Skeletal muscle tissue (tissue), 4 donors: Measurements from ENCODE around the gene CCDC92. TPM values are rescaled to one million over a fixed set of nuclear protein-coding genes. Genes with fewer than 3 reads are reported as not detected.

ENCODE experiments used
- H3K27ac ChIP-seq: one replicate; pipeline ENCODE4 v1.7.0; 2013; ENCODE audit warnings: mild to moderate bottlenecking, low read depth, low read length, inconsistent platforms
- H3K27me3 ChIP-seq, 3 donors: one replicate each; pipeline ENCODE4 v1.7.0; 2013; ENCODE audit warnings: low read length in 3 of 3; ENCODE audit not compliant: control insufficient read depth in 3 of 3, insufficient read depth in 3 of 3
- H3K36me3 ChIP-seq, 3 donors: one replicate each; pipeline ENCODE4 v1.7.0; 2013; ENCODE audit warnings: low read length in 3 of 3; ENCODE audit not compliant: control insufficient read depth in 3 of 3, insufficient read depth in 3 of 3
- H3K4me1 ChIP-seq, 3 donors: one replicate each; pipeline ENCODE4 v1.7.0; 2013; ENCODE audit warnings: low read length in 3 of 3, mild to moderate bottlenecking in 3 of 3; ENCODE audit not compliant: control insufficient read depth in 3 of 3, insufficient read depth in 3 of 3
- H3K4me3 ChIP-seq, 3 donors: one replicate each; pipeline ENCODE4 v1.7.0; 2013; ENCODE audit warnings: low read length in 3 of 3
- H3K9ac ChIP-seq, 3 donors: one replicate each; pipeline ENCODE4 v1.7.0; 2013; ENCODE audit warnings: low read length in 3 of 3, mild to moderate bottlenecking in 3 of 3, moderate library complexity in 2 of 3, low read depth in 1 of 3
- H3K9me3 ChIP-seq, 3 donors: one replicate each; pipeline ENCODE4 v1.7.0; 2013; ENCODE audit warnings: low read length in 3 of 3; ENCODE audit not compliant: control insufficient read depth in 3 of 3
- total RNA-seq: library from RNA; depleted of rRNA; stranded (reverse); fragments of >200 nt; gene quantifications from one replicate; pipeline ENCODE4 v1.2.3, GENCODE V29; 2014
- donor health status: Osteomylitis.

The CCDC92 gene
- total RNA-seq, 1 donor from 2014 or later: 2.6 TPM

DNA sequence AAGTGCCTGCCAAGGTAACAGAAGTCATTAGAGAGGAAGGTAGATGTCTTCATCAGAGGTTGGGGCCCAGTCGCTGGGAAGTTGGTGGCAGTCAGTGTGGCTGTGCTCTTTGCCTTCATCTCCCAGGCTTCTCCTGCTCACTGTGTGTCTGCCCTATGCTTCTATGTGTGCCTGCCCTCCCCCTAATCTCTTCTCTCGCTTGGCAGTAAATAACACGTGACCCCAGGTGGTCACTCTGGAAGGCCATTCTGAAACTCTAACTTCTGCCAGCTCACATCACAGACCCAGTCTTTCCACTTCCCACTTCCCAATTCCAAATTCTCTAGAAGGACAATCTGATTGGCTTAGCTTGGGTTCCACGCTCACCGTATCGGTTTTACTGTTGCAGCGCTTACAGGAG is 9.6 kb upstream of the CCDC92 start:
- Histone ChIP-seq H3K27me3 (no peaks in the 10 kb centered on the region), H3K9me3 (no peaks in the 10 kb centered on the region), H3K36me3 (peaks cover 0 to 4% (median 0%) of the 10 kb centered on the region in 3 donors), H3K4me3 (no peak overlapping the region), H3K27ac (no peak overlapping the region), H3K9ac (no peak overlapping the region), H3K4me1 (peaks cover 12 to 20% (median 19%) of the 10 kb centered on the region in 3 donors)

DNA sequence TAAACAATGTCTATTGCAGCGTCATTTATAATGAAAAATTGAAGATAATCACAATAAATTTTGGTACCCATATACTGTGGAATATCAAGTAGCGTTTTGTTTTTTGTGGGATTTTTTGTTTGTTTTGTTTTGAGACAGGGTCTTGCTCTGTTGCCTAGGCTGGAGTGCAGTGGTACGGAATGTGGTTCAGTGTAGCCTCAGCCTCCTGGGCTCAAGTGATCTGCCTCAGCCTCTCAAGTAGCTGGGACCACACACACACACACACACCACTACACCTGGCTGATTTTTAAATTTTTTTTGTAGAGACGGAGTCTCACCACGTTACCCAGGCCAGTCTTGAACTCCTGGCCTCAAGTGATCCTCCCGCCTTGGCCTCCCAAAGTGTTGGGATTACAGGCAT is 6.9 kb upstream of the CCDC92 start:
- no peak overlapping the region for H3K9ac ChIP-seq
- peaks cover 3 to 12% (median 6%) of the 10 kb centered on the region in 3 donors for H3K36me3 ChIP-seq
- peaks cover 2 to 6% (median 5%) of the 10 kb centered on the region in 3 donors for H3K4me1 ChIP-seq
- no peak overlapping the region for H3K27ac ChIP-seq
- H3K4me3 ChIP-seq: no peak overlapping the region
- no peaks in the 10 kb centered on the region for H3K27me3 ChIP-seq
- H3K9me3 ChIP-seq: no peaks in the 10 kb centered on the region

DNA sequence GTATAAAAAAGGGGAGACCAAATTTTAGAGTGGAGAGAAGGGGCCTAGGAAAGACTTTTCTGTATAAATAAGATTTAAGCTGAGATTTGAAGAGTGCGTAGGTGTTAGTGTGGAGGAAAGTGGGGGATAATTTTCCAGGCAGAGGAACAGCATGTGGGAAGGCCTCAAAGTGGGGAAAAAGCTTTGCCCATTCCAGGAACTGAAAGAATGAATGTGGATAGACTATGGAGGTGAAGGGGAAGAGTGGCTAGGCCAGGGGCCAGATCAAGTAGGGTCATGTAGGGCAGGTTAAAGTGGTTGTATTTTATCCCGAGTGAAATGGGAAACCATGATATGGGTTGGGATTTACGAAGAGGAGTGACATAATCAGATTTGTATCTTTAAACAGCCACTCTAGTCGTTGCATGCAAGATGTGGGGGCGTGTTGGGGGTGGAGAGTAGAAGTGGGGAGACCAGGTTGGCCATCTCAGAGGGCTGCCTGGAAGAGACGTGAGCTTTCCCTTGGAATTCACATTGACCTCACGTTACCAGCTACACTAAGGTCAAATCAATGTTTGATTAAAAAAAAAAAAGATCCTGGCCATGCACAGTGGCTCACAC is 3.7 kb upstream of the CCDC92 start:
- Histone ChIP-seq H3K9me3 (no peaks in the 10 kb centered on the region), H3K4me1 (peaks cover 7 to 16% (median 9%) of the 10 kb centered on the region in 3 donors), H3K9ac (no peak overlapping the region), H3K27ac (no peak overlapping the region), H3K4me3 (no peak overlapping the region), H3K36me3 (peaks cover 3 to 13% (median 6%) of the 10 kb centered on the region in 3 donors), H3K27me3 (no peaks in the 10 kb centered on the region)

DNA sequence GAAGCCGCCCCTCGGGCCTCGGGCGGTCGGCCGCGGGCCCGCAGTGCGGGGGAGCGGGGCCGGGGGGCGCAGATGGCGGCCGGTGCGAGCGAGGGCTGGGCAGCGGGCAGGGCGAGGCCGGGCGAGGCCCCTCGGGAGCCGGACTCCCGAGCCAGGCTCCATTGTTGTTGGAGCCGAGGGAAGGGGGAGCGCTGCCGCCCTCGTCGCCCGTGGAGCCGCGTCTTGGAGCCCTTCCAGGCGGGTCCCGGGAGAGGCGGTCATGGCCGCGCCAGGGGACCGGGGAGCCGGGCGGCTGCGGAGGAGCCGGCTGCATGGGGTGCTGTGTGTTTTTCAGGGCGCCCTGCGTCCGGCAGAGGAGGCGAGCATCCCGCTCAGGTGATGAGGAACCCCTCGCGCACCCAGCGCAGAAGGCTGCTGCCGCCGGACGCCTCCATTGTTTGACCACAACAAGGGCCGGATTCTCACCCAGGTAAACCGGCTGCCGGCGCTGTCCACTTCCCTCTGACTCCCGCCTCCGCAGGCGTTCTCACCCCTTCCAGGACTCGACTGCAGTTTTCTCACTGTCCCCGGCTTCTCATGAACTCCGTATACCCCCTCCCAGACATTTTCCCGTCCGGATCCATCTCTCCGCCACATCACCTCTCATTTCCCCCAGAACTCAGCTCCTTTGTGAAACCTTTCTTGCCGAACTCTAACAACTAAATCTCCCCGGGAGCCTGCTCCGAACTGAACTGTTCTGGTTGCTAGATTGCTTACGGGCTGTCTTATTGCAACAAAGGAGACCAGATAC is 1.1 kb upstream of the CCDC92 start:
- Histone ChIP-seq H3K4me3 (peak overlapping the region; percentile 65 to 77 (median 70)), H3K9ac (peak overlapping the region; percentile 61 to 80 (median 71)), H3K27me3 (no peaks in the 10 kb centered on the region), H3K36me3 (peaks cover 3 to 13% (median 6%) of the 10 kb centered on the region in 3 donors), H3K4me1 (peaks cover 7 to 19% (median 9%) of the 10 kb centered on the region in 3 donors), H3K9me3 (no peaks in the 10 kb centered on the region), H3K27ac (no peak overlapping the region)

DNA sequence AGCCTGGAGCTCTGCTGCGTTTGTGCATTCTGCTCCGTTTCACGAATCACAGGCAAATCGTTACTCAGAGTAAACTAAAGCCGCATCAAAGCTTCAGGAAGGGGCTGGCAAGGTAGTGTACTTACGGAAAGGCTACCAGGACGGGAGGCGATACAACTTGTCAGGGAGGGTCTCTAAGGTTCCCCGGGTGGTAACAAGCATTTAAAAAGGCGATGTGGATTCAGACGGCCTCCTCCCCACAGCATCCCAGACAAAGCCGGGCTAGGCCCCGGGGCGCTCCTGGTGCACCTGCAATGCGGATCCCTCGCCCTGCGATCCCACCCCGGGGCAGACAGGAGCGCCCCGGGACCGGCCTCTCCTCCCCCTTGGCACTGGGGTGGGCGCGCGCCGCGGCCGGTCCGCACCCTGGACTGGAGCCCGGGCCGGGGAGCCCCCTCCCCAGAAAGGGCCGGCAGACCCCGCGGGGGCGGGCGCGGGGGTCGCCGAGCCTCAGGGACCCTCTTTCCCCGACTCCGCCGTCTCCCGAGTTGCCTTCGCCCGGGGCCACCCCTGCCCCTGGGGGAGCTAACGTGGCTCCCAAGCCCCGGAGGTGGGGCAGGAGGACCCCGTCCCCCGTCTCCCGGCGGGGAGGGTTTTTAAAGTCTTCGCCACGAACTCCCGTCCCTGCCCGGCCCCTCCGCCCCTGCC is 718 bp downstream of the CCDC92 start:
- Histone ChIP-seq H3K27ac (peak overlapping the region; percentile 84), H3K36me3 (peaks cover 3 to 10% (median 6%) of the 10 kb centered on the region in 3 donors), H3K4me3 (peak overlapping the region; percentile 76 to 84 (median 84)), H3K9me3 (no peaks in the 10 kb centered on the region), H3K27me3 (no peaks in the 10 kb centered on the region), H3K4me1 (peaks cover 7 to 19% (median 9%) of the 10 kb centered on the region in 3 donors), H3K9ac (peak overlapping the region; percentile 82 to 89 (median 87))

DNA sequence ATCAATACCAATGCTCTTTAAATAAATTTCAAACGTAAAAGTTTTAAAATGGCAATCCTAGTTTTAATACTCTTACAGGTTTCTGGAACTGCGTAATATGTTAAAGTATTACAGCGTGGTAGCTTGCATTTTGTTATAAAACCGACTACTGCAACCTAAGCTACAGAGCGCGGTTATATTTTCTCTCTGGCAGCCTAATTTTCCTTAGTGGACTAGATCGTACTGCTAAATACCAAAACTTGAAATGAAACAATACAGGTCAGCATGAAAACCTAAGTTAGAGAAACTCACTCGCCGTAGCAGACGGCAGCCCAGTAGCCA is 1.2 kb downstream of the CCDC92 start:
- H3K27ac ChIP-seq: peak overlapping the region; percentile 84
- H3K4me1 ChIP-seq: peaks cover 7 to 19% (median 9%) of the 10 kb centered on the region in 3 donors
- H3K4me3 ChIP-seq: peak overlapping the region; percentile 76 to 84 (median 84)
- H3K9ac ChIP-seq: peak overlapping the region; percentile 82 to 89 (median 87)
- H3K9me3 ChIP-seq: no peaks in the 10 kb centered on the region
- H3K36me3 ChIP-seq: peaks cover 2 to 7% (median 4%) of the 10 kb centered on the region in 3 donors
- H3K27me3 ChIP-seq: no peaks in the 10 kb centered on the region

DNA sequence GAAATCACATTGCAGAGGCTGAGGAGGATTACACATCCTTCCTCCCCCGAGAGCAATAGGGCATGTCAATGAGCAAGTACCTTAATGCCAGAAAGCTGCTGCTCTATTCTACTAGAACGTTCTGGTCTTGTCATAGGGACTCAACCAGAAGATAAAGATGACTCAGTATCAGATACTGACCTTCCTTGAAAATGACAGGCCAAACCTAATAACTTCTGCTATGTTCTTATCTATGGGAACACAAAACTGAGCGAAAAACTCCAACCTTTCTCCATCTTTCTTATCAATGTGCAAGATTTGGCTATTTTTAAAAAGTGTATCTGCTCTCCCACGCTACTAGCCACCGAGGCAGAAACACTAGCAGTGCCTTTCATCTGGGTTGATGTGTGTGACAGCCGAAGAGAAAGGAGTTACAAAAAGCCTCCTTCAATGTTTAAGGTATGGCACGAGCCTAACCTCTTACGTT is 5.5 kb downstream of the CCDC92 start:
- peaks cover 0 to 8% (median 4%) of the 10 kb centered on the region in 3 donors for H3K4me1 ChIP-seq

DNA sequence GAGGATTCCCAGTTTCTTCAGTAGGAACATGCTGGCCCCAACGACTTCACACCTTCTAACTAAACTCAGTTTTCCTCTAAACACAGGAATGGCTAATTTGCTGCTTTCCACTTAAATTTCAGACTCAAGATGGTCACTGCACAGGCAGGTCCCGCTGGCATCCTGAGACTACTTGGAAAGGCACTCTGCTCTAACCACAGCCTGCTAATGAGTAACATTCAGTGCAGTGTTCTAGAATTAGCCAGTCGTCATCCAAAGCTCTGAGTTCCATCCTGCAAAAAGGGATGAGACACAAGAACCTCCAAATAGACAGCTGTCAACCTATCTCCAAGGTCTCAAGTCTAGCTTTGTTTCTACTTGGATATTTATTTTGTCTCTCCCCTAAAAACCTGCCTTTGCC is 6.0 kb downstream of the CCDC92 start:
- peaks cover 0 to 6% (median 2%) of the 10 kb centered on the region in 3 donors for H3K4me1 ChIP-seq
- H3K36me3 ChIP-seq: peaks cover 0 to 3% (median 0%) of the 10 kb centered on the region in 3 donors
- no peak overlapping the region for H3K9ac ChIP-seq
- no peak overlapping the region for H3K27ac ChIP-seq
- no peaks in the 10 kb centered on the region for H3K9me3 ChIP-seq
- H3K4me3 ChIP-seq: no peak overlapping the region
- H3K27me3 ChIP-seq: no peaks in the 10 kb centered on the region

More for the DNA sequence above, 5.5 kb downstream of the CCDC92 start:
- no peak overlapping the region for H3K9ac ChIP-seq
- peaks cover 0 to 3% (median 0%) of the 10 kb centered on the region in 3 donors for H3K36me3 ChIP-seq
- H3K4me3 ChIP-seq: no peak overlapping the region
- no peaks in the 10 kb centered on the region for H3K27me3 ChIP-seq
- H3K27ac ChIP-seq: no peak overlapping the region
- no peaks in the 10 kb centered on the region for H3K9me3 ChIP-seq

DNA sequence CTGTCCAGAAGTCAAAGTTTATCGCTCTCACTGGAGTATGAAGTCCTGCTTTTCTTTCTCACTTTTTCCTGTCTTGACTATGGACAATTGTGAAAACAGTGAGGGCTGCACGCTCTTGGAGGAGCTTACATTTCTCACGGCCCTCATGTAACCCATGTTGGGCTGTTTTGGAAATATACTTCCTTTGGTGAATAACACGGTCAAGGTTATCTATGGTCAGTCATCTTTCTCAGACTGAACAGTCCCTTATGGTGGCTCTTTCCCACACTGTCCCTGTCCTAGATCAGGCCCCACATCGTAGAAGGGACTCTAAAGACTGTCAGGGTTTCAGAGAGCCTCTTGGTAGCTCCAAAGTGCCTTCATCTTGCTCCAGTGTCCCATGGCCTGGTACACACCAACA is 7.2 kb downstream of the CCDC92 start:
- H3K4me1 ChIP-seq: no peaks in the 10 kb centered on the region
- H3K4me3 ChIP-seq: no peak overlapping the region
- H3K9ac ChIP-seq: no peak overlapping the region
- peaks cover 0 to 3% (median 0%) of the 10 kb centered on the region in 3 donors for H3K36me3 ChIP-seq
- H3K9me3 ChIP-seq: no peaks in the 10 kb centered on the region
- no peak overlapping the region for H3K27ac ChIP-seq
- no peaks in the 10 kb centered on the region for H3K27me3 ChIP-seq
